ENCODE measurements around the gene TRAF3. TPM values are rescaled to one million over a fixed set of nuclear protein-coding genes. Genes with fewer than 3 reads are reported as not detected.
"Not testable (repeated sequence)": the region's sequence is repeated elsewhere in the genome, so short reads cannot be mapped to it uniquely, and the experiment has no call there.

TRAF3 gene
- total RNA-seq, 2 experiments from 2014 or later = 74.4 to 76.8 TPM

GRCh38 chr14:102819747-102820330, 42.6 kb downstream of the TRAF3 start:
- intact Hi-C loops (cut with micrococcal nuclease) = loop anchor here (10.0 kb wide), 1 partner anchor 635 kb away; no protein-coding TSS in a partner anchor
- H3K4me1 Mint-ChIP-seq (ENCODE audit: low read depth) = peaks cover 88% of the 10 kb centered on the region
- H3K36me3 Mint-ChIP-seq (ENCODE audit: low read depth) = peaks cover 41% of the 10 kb centered on the region
- H3K4me3 Mint-ChIP-seq = peak overlapping the region; percentile 44
- DNase-seq = peak; percentile 59
- no peaks in the 10 kb centered on the region for H3K27me3 Mint-ChIP-seq (ENCODE audit: low read depth)
- CTCF ChIA-PET = interaction anchor here (0.7 to 3.6 kb wide), 5 partner anchors 11 to 87 kb away, joined by 3 to 19 read pairs (median 3); no protein-coding TSS in a partner anchor
- peak overlapping the region; percentile 93 for H3K27ac Mint-ChIP-seq
- H3K9me3 Mint-ChIP-seq = no peaks in the 10 kb centered on the region

GRCh38 chr14:102821252-102821651, 44.0 kb downstream of the TRAF3 start:
- peaks cover 90% of the 10 kb centered on the region for H3K4me1 Mint-ChIP-seq (ENCODE audit: low read depth)
- CTCF ChIA-PET = interaction anchor here (0.6 to 2.1 kb wide), 4 partner anchors 13 to 46 kb away, joined by 3 to 8 read pairs (median 5); no protein-coding TSS in a partner anchor
- no peaks in the 10 kb centered on the region for H3K27me3 Mint-ChIP-seq (ENCODE audit: low read depth)
- peaks cover 40% of the 10 kb centered on the region for H3K36me3 Mint-ChIP-seq (ENCODE audit: low read depth)
- intact Hi-C loops (cut with micrococcal nuclease) = no loop called here
- DNase-seq = no peak
- no peaks in the 10 kb centered on the region for H3K9me3 Mint-ChIP-seq
- peak overlapping the region; percentile 95 for H3K27ac Mint-ChIP-seq
- no peak overlapping the region for H3K4me3 Mint-ChIP-seq

- intact Hi-C loops (cut with micrococcal nuclease) = loop anchor here (1.0 kb wide), 6 partner anchors 15 to 230 kb away; partner anchors contain the start of gene RCOR1
- peak; percentile 83 for DNase-seq
- H3K4me1 Mint-ChIP-seq (ENCODE audit: low read depth) = peaks cover 87% of the 10 kb centered on the region
- H3K4me3 Mint-ChIP-seq = peak overlapping the region; percentile 6
- peak overlapping the region; percentile 95 for H3K27ac Mint-ChIP-seq
- peaks cover 34% of the 10 kb centered on the region for H3K36me3 Mint-ChIP-seq (ENCODE audit: low read depth)
- H3K9me3 Mint-ChIP-seq = no peaks in the 10 kb centered on the region
- H3K27me3 Mint-ChIP-seq (ENCODE audit: low read depth) = no peaks in the 10 kb centered on the region
- CTCF ChIA-PET = interaction anchor here (1.3 to 2.1 kb wide), 3 partner anchors 14 to 37 kb away, joined by 4 to 8 read pairs (median 5); no protein-coding TSS in a partner anchor
Measured at GRCh38 chr14:102822311-102822863, 45.1 kb downstream of the TRAF3 start.

GRCh38 chr14:102822887-102823286, 45.6 kb downstream of the TRAF3 start:
- not testable (repeated sequence) for DNase-seq; H3K9me3 Mint-ChIP-seq; H3K27me3 Mint-ChIP-seq (ENCODE audit: low read depth)
- intact Hi-C loops (cut with micrococcal nuclease) = loop anchor here (1.0 kb wide), 6 partner anchors 16 to 231 kb away; partner anchors contain the start of gene RCOR1
- peak overlapping the region; percentile 95 for H3K27ac Mint-ChIP-seq
- CTCF ChIA-PET = interaction anchor here (0.6 to 2.1 kb wide), 3 partner anchors 16 to 37 kb away, joined by 3 to 8 read pairs (median 4); no protein-coding TSS in a partner anchor
- peak overlapping the region; percentile 6 for H3K4me3 Mint-ChIP-seq
- peaks cover 31% of the 10 kb centered on the region for H3K36me3 Mint-ChIP-seq (ENCODE audit: low read depth)
- H3K4me1 Mint-ChIP-seq (ENCODE audit: low read depth) = peaks cover 87% of the 10 kb centered on the region

GRCh38 chr14:102823546-102823945, 46.3 kb downstream of the TRAF3 start:
- CTCF ChIA-PET = interaction anchor here (0.6 kb wide), 1 partner anchor 17 kb away, joined by 3 read pairs; no protein-coding TSS in a partner anchor
- H3K9me3 Mint-ChIP-seq = no peaks in the 10 kb centered on the region
- peaks cover 30% of the 10 kb centered on the region for H3K36me3 Mint-ChIP-seq (ENCODE audit: low read depth)
- no peak for DNase-seq
- H3K4me3 Mint-ChIP-seq = no peak overlapping the region
- intact Hi-C loops (cut with micrococcal nuclease) = no loop called here
- H3K27ac Mint-ChIP-seq = no peak overlapping the region
- H3K27me3 Mint-ChIP-seq (ENCODE audit: low read depth) = no peaks in the 10 kb centered on the region
- peaks cover 86% of the 10 kb centered on the region for H3K4me1 Mint-ChIP-seq (ENCODE audit: low read depth)

GRCh38 chr14:102824832-102825231, 47.6 kb downstream of the TRAF3 start:
- intact Hi-C loops (cut with micrococcal nuclease) = no loop called here
- CTCF ChIA-PET = interaction anchor here (0.8 to 1.1 kb wide), 2 partner anchors 19 to 130 kb away, joined by 3 to 4 read pairs; no protein-coding TSS in a partner anchor
- peak overlapping the region; percentile 68 for H3K27ac Mint-ChIP-seq

GRCh38 chr14:102825307-102826095, 48.3 kb downstream of the TRAF3 start:
- Mint-ChIP-seq H3K36me3 (ENCODE audit: low read depth) (peaks cover 25% of the 10 kb centered on the region), H3K4me3 (no peak overlapping the region), H3K27ac (peak overlapping the region; percentile 75), H3K4me1 (ENCODE audit: low read depth) (peaks cover 81% of the 10 kb centered on the region), H3K9me3 (no peaks in the 10 kb centered on the region), H3K27me3 (ENCODE audit: low read depth) (no peaks in the 10 kb centered on the region)
- no peak for DNase-seq
- intact Hi-C loops (cut with micrococcal nuclease) = no loop called here
- CTCF ChIA-PET = interaction anchor here (1.1 kb wide), 1 partner anchor 19 kb away, joined by 3 read pairs; no protein-coding TSS in a partner anchor

More at GRCh38 chr14:102824832-102825231, 47.6 kb downstream of the TRAF3 start:
- H3K9me3 Mint-ChIP-seq = no peaks in the 10 kb centered on the region
- no peaks in the 10 kb centered on the region for H3K27me3 Mint-ChIP-seq (ENCODE audit: low read depth)
- H3K4me3 Mint-ChIP-seq = no peak overlapping the region
- peaks cover 26% of the 10 kb centered on the region for H3K36me3 Mint-ChIP-seq (ENCODE audit: low read depth)
- peaks cover 85% of the 10 kb centered on the region for H3K4me1 Mint-ChIP-seq (ENCODE audit: low read depth)
- no peak for DNase-seq

- intact Hi-C loops (cut with micrococcal nuclease) = no loop called here
- CTCF ChIA-PET = no interaction called here
- DNase-seq = no peak
- Mint-ChIP-seq H3K4me3 (no peak overlapping the region), H3K27ac (peak overlapping the region; percentile 75), H3K9me3 (no peaks in the 10 kb centered on the region), H3K27me3 (ENCODE audit: low read depth) (no peaks in the 10 kb centered on the region), H3K36me3 (ENCODE audit: low read depth) (peaks cover 29% of the 10 kb centered on the region), H3K4me1 (ENCODE audit: low read depth) (peaks cover 80% of the 10 kb centered on the region)
Measured at GRCh38 chr14:102826161-102826560, 48.9 kb downstream of the TRAF3 start.

- CTCF ChIA-PET = no interaction called here
- DNase-seq = no peak
- peak overlapping the region; percentile 56 for H3K27ac Mint-ChIP-seq
- H3K27me3 Mint-ChIP-seq (ENCODE audit: low read depth) = no peaks in the 10 kb centered on the region
- peaks cover 78% of the 10 kb centered on the region for H3K4me1 Mint-ChIP-seq (ENCODE audit: low read depth)
- no peaks in the 10 kb centered on the region for H3K9me3 Mint-ChIP-seq
- peaks cover 29% of the 10 kb centered on the region for H3K36me3 Mint-ChIP-seq (ENCODE audit: low read depth)
- no peak overlapping the region for H3K4me3 Mint-ChIP-seq
- intact Hi-C loops (cut with micrococcal nuclease) = no loop called here
Measured at GRCh38 chr14:102826751-102827675, 49.8 kb downstream of the TRAF3 start.

GRCh38 chr14:102827716-102828115, 50.5 kb downstream of the TRAF3 start:
- Mint-ChIP-seq H3K4me3 (no peak overlapping the region), H3K9me3 (no peaks in the 10 kb centered on the region), H3K27me3 (ENCODE audit: low read depth) (no peaks in the 10 kb centered on the region), H3K4me1 (ENCODE audit: low read depth) (peaks cover 73% of the 10 kb centered on the region), H3K27ac (no peak overlapping the region), H3K36me3 (ENCODE audit: low read depth) (peaks cover 28% of the 10 kb centered on the region)
- CTCF ChIA-PET = no interaction called here
- no peak for DNase-seq
- intact Hi-C loops (cut with micrococcal nuclease) = no loop called here

GRCh38 chr14:102828151-102828550, 50.9 kb downstream of the TRAF3 start:
- Mint-ChIP-seq H3K36me3 (ENCODE audit: low read depth) (peaks cover 32% of the 10 kb centered on the region), H3K4me1 (ENCODE audit: low read depth) (peaks cover 72% of the 10 kb centered on the region), H3K27me3 (ENCODE audit: low read depth) (no peaks in the 10 kb centered on the region), H3K4me3 (no peak overlapping the region), H3K9me3 (no peaks in the 10 kb centered on the region), H3K27ac (no peak overlapping the region)
- no peak for DNase-seq
- CTCF ChIA-PET = no interaction called here
- intact Hi-C loops (cut with micrococcal nuclease) = no loop called here

All from activated naive CD4-positive, alpha-beta T cell treated with anti-CD3 and anti-CD28 coated beads for 36 hours (primary cell).